CD1c-positive myeloid dendritic cell (primary cell): Measurements from ENCODE around the gene ACOT4.
A peak's percentile ranks its signal among the peaks of the same experiment; 100 is the strongest.
"Not testable (repeated sequence)": the region's sequence is repeated elsewhere in the genome, so short reads cannot be mapped to it uniquely, and the experiment has no call there.

Experiments
- DNase-seq: peaks from one replicate; pipeline ENCODE4 v3.0.0-alpha.2; 2016; ENCODE audit errors: extremely low spot score

ACOT4 gene

DNA sequence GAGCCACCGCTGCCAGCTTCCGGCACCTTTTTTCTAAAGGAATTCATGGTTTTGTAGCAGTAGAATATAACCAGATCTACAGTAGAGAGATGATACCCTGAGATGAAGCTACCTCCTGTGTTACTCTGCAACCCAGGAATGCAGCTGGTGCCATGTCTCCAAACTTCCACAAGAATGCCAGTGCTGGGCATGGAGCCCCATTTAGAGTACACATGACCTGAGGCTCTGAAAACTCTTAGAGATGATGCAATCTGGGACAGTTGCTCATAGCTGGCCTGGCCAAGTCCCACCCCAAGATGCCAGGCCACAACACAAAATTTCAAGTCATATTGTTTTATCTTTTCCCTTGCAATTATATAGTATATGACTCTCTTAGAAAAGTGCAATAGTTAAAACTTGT, 14.5 kb upstream of the ACOT4 start:
- DNase-seq = not testable (repeated sequence)

GRCh38 chr14:73582102-73582979, 9.3 kb upstream of the ACOT4 start:
- not testable (repeated sequence) for DNase-seq

GRCh38 chr14:73588695-73589094, 3.0 kb upstream of the ACOT4 start:
- DNase-seq = no peak

- DNase-seq = no peak
These were observed 2.6 kb upstream of the ACOT4 start for GRCh38 chr14:73589116-73589515.

GRCh38 chr14:73590673-73591004, 1.0 kb upstream of the ACOT4 start:
- DNase-seq = not testable (repeated sequence)

GRCh38 chr14:73594491-73594890, 2.8 kb downstream of the ACOT4 start:
- DNase-seq = no peak

DNA sequence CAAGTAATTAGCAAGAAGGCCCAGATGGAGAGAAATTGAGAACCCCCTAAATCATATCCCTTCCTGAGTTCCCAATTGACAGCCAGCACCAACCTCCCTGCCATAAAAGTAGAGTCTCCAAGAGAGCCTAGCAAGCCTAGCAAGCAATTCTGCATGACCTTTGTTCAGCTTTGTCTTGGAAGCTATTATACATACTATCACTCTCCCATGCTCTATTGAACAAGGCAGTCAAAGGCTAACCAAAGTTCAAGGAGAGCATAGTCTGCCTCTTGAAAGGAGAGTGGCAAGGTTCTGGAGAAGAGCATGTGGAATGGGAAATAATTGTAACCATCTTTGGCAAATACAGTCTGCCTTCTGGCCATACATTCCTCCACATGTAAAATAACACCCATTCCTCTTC, 7.8 kb downstream of the ACOT4 start:
- DNase-seq = no peak

DNA sequence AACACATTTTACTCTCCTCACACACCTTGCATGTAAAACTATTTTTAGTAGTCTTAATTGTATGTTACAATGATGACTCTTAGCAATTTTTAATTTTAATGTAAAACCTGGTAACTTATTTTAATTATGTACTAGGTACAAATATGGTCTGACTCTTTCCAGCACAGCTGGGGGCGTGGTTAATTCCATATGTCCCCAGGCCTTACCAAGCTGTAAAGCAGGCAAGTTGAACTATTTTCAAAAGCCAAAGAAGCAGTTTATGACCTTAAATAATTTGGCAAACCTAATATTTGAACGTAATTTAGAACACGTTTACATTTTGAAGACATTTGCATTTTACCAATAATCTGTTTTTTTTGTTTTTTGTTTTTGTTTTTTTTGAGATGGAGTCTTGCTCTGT, 11.3 kb downstream of the ACOT4 start:
- no peak for DNase-seq

GRCh38 chr14:73606271-73606670, 14.6 kb downstream of the ACOT4 start:
- DNase-seq = no peak

DNA sequence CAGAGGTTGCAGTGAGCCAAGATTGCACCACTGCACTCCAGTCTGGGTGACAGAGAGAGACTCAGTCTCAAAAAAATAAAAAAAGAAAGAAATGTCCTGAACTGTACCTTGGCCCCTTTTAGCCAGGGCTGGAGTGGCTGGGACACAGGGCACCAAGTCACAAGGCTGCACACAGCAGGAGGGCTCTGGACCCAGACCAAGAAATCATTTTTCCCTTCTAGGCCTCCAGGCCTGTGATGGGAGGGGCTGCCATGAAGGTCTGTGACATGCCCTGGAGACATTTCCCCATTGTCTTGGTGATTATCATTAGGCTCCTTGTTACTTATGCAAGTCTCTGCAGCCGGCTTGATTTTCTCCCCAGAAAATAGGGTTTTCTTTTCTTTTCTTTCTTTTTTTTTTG, 15.6 kb downstream of the ACOT4 start:
- DNase-seq = no peak

DNA sequence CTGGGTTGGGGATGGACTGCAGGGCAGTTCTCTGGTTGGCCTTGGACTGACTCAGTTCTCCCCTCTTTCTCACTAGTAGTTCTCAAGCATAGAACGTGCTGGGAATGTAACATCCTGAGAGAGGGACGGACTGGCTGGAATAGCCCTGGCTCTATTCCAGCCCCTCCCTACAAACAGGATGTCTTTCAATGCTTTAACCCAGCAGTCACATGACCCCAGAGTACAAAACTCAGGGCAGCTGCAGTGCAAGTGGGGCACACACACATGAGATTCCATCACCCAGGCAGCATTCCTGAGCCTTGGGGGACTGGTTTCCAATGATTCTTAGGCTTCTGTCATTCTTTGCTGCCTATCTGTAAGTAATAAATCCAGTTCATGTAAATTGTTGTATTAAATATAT, 19.0 kb downstream of the ACOT4 start:
- no peak for DNase-seq

GRCh38 chr14:73612339-73613045, 20.8 kb downstream of the ACOT4 start, which contains the start of gene ACOT6:
TSS of gene ACOT6 (plus strand) at chr14:73612517. CDS start at chr14:73612572, 55 bp downstream.
- peak; percentile 78 for DNase-seq

DNA sequence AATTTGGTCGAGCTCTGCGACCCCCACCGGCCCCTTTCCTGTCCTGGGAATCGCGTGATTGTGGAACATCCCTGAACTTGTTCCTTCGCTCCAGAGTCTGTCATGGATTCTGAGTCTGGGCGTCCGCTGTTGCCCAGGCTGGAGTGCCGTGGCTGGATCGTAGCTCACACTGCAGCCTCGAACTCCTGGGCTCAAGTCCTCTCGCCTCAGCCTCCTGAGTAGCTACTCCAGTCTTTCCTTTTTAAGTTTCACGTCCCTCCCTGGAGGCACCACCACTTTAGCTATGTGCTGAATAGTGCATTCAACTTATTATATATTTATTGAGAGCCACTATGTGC, 21.3 kb downstream of the ACOT4 start:
- DNase-seq = no peak

- no peak for DNase-seq
These were observed 21.8 kb downstream of the ACOT4 start for GRCh38 chr14:73613419-73613963.

DNA sequence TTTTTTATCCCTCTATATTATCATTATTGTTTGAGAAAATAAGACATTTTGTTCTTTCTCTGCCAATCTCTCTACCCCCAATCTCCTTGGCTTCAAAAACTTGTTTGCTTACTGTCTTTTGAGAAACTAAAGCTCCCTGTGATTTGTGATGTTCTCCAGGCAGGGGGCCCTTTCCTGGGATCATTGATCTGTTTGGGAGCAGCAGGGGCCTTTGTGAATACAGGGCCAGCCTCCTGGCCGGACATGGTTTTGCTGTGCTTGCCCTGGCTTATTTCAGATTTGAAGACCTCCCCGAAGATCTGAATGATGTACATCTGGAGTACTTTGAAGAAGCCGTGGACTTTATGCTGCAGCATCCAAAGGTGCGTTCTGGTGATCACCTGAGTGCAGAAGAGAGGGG, 25.2 kb downstream of the ACOT4 start:
- no peak for DNase-seq

GRCh38 chr14:73619524-73619923, 27.9 kb downstream of the ACOT4 start:
- DNase-seq = no peak

GRCh38 chr14:73620268-73620667, 28.6 kb downstream of the ACOT4 start:
- DNase-seq = no peak

DNA sequence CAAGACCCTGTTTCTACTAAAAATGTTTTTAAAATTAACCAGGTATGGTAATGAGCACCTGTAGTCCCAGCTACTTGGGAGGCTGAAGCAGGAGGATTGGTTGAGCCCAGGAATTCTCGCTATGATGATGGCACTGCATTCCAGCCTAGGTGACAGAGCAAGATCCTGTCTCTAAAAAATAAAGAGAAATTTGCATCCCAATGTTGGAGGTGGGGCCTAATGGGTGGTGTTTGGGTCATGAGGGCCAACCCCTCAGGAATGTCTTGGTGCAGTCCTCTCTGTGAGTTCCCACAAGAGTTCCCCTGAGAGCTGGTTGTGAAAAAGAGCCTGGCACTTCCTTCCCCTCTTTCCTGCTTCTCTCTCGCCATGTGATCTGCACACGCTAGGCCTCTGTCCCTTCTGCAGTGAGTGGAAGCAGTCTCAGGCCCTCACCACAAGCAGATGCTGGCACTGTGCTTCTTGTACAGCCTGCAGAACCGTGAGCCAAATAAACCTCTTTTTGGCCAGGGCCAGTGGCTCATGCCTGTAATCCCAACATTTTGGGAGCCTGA, 31.9 kb downstream of the ACOT4 start:
- DNase-seq = no peak

- no peak for DNase-seq
These were observed 34.0 kb downstream of the ACOT4 start for GRCh38 chr14:73625706-73626105.

- peak; percentile 69 for DNase-seq
These were observed 35.5 kb downstream of the ACOT4 start for GRCh38 chr14:73627151-73627558.

- DNase-seq = no peak
These were observed 38.5 kb downstream of the ACOT4 start for GRCh38 chr14:73630009-73630780.
